Pericardium fibroblast (primary cell): ENCODE data around the gene ACSM6. TPM values are rescaled to one million over a fixed set of nuclear protein-coding genes. Genes with fewer than 3 reads are reported as not detected.

Source experiments
- total RNA-seq: library from RNA; depleted of rRNA; stranded (reverse); fragments of >200 nt; gene quantifications from 2 replicates; pipeline ENCODE4 v1.2.3, GENCODE V29; 2015

ACSM6 gene, protein sequence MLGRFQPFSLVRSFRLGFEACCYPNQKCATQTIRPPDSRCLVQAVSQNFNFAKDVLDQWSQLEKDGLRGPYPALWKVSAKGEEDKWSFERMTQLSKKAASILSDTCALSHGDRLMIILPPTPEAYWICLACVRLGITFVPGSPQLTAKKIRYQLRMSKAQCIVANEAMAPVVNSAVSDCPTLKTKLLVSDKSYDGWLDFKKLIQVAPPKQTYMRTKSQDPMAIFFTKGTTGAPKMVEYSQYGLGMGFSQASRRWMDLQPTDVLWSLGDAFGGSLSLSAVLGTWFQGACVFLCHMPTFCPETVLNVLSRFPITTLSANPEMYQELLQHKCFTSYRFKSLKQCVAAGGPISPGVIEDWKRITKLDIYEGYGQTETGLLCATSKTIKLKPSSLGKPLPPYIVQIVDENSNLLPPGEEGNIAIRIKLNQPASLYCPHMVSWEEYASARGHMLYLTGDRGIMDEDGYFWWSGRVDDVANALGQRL
- not detected in 2 replicates for total RNA-seq

DNA sequence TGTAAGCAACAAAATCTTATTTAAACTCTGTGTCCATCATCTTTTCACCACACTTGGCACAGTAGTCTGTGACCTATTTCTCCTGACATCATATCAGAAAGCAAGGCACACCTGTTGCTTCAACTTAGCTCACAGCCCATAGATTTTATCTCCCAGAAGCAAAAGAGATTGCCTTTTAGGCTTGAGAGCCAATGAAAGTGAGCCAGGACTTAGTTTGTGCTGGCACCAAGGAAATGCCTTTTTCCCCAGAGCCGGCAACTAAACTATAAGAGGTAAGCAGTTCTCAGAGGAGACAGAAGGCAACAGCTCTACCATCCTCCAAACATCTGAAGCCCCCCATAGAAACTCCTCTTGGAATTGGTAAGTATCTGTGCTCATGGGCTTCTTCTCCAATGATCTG lies at the start of gene ACSM6:
Gene ACSM6 (plus strand): TSS at position 295 of the 400 bp plus-strand sequence. CDS start 248 bp downstream, outside the sequence.

Other genes with a start within 250 kb of the ACSM6 start
- not detected in 2 replicates for gene CYP2C8, start 124.7 kb upstream of the ACSM6 start, total RNA-seq
- 20.1 and 41.1 TPM in 2 replicates for gene PDLIM1, start 96.8 kb downstream of the ACSM6 start, total RNA-seq